Right lobe of liver (tissue), 4 donors: ENCODE measurements around the gene ATP6V1E1.

Source experiments
- CTCF ChIP-seq, 4 donors: fragments of 200-600 bp in 3 of 4; fragments of 450-650 bp in 1 of 4; IDR thresholded peaks; one replicate each; pipeline versions ENCODE4 v1.5.1 to v1.8.0; 2016 to 2022; ENCODE audit warnings: antibody characterized with exemption in 4 of 4, mild to moderate bottlenecking in 2 of 4
- POLR2A ChIP-seq: fragments of 450-650 bp; IDR thresholded peaks from one replicate; pipeline ENCODE4 v1.6.1; 2017; ENCODE audit warnings: antibody characterized with exemption, mild to moderate bottlenecking
- donor health status: DM: no; HTN: no; CAD: no.
- donor health status: DM: no; HTN: no; CAD: no.
- donor health status: DM: no; HTN: yes; CAD: no.

- TF ChIP-seq CTCF (IDR thresholded peaks at IDR 0.05) (no peak), POLR2A (no peak)
Measured at GRCh38 chr22:17655289-17655688, 26.7 kb upstream of the ATP6V1E1 start.
